Neural progenitor cell (in vitro differentiated cells): ENCODE measurements around the gene LIMS2. TPM values are rescaled to one million over a fixed set of nuclear protein-coding genes. Genes with fewer than 3 reads are reported as not detected.

Experiments used
- DNase-seq: peaks from one replicate; pipeline ENCODE4 v3.0.0-alpha.2; 2016; ENCODE audit warnings: low spot score
- H2AFZ ChIP-seq: fragments of 200-600 bp; sonication (generic); replicated peaks from 2 replicates; pipeline ENCODE4 v1.6.1; 2016; ENCODE audit warnings: antibody characterized with exemption
- H3F3A ChIP-seq: fragments of 200-600 bp; sonication (generic); 2 replicates; pipeline ENCODE4 v1.6.1; 2016; ENCODE audit warnings: antibody characterized with exemption, low read depth
- H3K27ac ChIP-seq: fragments of 200-600 bp; sonication (generic); 2 replicates; pipeline ENCODE4 v1.5.1; 2016; ENCODE audit warnings: mild to moderate bottlenecking
- H3K27me3 ChIP-seq: fragments of 200-600 bp; sonication (generic); 2 replicates; pipeline ENCODE4 v1.6.1; 2016; ENCODE audit warnings: mild to moderate bottlenecking, moderate library complexity
- H3K36me3 ChIP-seq: fragments of 200-600 bp; sonication (generic); 2 replicates; pipeline ENCODE4 v1.5.1; 2016
- H3K4me1 ChIP-seq: fragments of 200-600 bp; sonication (generic); 2 replicates; pipeline ENCODE4 v1.6.1; 2016; ENCODE audit warnings: mixed run types
- H3K4me2 ChIP-seq: fragments of 200-600 bp; sonication (generic); 2 replicates; pipeline ENCODE4 v1.6.1; 2016
- H3K4me3 ChIP-seq: fragments of 200-600 bp; sonication (generic); 2 replicates; pipeline ENCODE4 v1.5.1; 2016
- H3K79me2 ChIP-seq: fragments of 200-600 bp; sonication (generic); 2 replicates; pipeline ENCODE4 v1.6.1; 2016; ENCODE audit warnings: low read depth
- H3K9ac ChIP-seq: fragments of 200-600 bp; sonication (generic); 2 replicates; pipeline ENCODE4 v1.6.1; 2016
- H3K9me3 ChIP-seq: fragments of 200-600 bp; sonication (generic); 2 replicates; pipeline ENCODE4 v1.5.1; 2016; ENCODE audit warnings: low read depth
- H4K20me1 ChIP-seq: fragments of 200-600 bp; sonication (generic); 2 replicates; pipeline ENCODE4 v1.6.1; 2016; ENCODE audit warnings: low read depth
- H3K27ac Mint-ChIP-seq: 3 replicates; pipeline ENCODE4 v1.8.0; 2021; ENCODE audit warnings: mixed read lengths
- H3K27me3 Mint-ChIP-seq: 2 replicates; pipeline ENCODE4 v1.8.0; 2022; ENCODE audit warnings: low read depth, mild to moderate bottlenecking, inconsistent platforms, moderate library complexity, mixed read lengths; ENCODE audit not compliant: insufficient read depth
- H3K36me3 Mint-ChIP-seq: 3 replicates; pipeline ENCODE4 v1.8.0; 2021; ENCODE audit warnings: mixed read lengths
- H3K4me1 Mint-ChIP-seq: 3 replicates; pipeline ENCODE4 v1.8.0; 2021; ENCODE audit warnings: mixed read lengths
- H3K4me3 Mint-ChIP-seq: 3 replicates; pipeline ENCODE4 v1.8.0; 2021; ENCODE audit warnings: mild to moderate bottlenecking, moderate library complexity, mixed read lengths
- H3K9me3 Mint-ChIP-seq: 3 replicates; pipeline ENCODE4 v1.8.0; 2020; ENCODE audit warnings: mixed read lengths
- EZH2 ChIP-seq: fragments of 200-600 bp; sonication (generic); IDR thresholded peaks from 2 replicates; pipeline ENCODE4 v1.6.1; 2017; ENCODE audit warnings: antibody characterized with exemption, mild to moderate bottlenecking, moderate library complexity
- EZH2phosphoT487 ChIP-seq: fragments of 200-600 bp; sonication (generic); IDR thresholded peaks from 2 replicates; pipeline ENCODE4 v1.6.1; 2017; ENCODE audit warnings: antibody characterized with exemption
- total RNA-seq: library from RNA; depleted of rRNA; stranded (reverse); fragments of >200 nt; gene quantifications from 2 replicates; pipeline ENCODE4 v1.2.3, GENCODE V29; 2015; ENCODE audit warnings: low replicate concordance
- TF ChIP-seq, protein P1 (sequence below): fragments of 200-600 bp; sonication (generic); IDR thresholded peaks from 2 replicates; pipeline ENCODE4 v1.5.1; 2017; ENCODE audit warnings: antibody characterized with exemption, mild to moderate bottlenecking

The LIMS2 gene
- total RNA-seq, 1 donor from 2014 or later = not detected

DNA sequence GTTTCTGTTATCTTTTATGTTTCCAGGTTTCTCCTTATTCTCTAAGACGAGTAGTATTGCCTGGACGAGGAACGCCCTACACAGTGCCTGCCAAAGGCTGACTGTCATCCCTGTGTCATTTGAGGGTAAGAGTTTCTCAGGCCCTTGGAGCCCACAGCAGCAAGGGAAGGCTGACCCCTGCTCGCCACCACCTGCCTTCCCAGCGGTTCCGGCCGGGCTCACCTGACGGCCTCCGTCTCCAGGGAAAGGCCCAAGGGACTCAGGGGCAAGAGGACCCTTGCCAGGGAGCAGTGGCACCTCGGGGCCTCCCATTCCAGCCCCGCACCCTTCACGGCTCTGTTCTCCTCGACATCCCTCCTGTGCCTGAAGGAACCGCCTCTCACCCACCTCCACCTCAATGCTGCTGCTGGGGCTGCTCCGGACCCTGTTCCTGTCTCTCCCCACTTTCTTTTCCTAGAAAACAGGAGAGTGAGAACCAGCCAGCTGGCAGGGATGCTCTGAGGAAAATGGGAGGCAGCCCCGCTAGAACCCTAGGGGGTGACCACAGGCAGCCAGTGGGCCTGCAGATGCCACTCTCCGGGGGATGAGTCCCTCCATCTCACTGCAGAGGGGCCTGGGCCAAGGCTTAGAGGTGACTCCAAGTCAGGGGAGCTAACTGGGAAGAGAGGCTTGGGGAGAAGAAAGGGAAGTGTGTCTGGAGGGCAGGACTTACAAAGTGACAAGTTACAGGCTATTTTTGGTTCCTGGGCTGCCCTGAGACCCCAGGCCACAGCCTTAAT, 1.9 kb downstream of the LIMS2 start:
- H3K4me3 Mint-ChIP-seq = peak overlapping the region; percentile 86
- H3K9ac ChIP-seq = no peak overlapping the region
- no peak overlapping the region for H3K4me3 ChIP-seq
- H3K79me2 ChIP-seq = no peaks in the 10 kb centered on the region
- peaks cover 12% of the 10 kb centered on the region for H4K20me1 ChIP-seq
- H3K27me3 Mint-ChIP-seq = peaks cover 31% of the 10 kb centered on the region
- peaks cover 71% of the 10 kb centered on the region for H3K27me3 ChIP-seq
- H3K36me3 ChIP-seq = no peaks in the 10 kb centered on the region
- no peak overlapping the region for H2AFZ ChIP-seq
- H3K9me3 ChIP-seq = no peaks in the 10 kb centered on the region
- DNase-seq = no peak
- no peak overlapping the region for H3K27ac ChIP-seq
- TF ChIP-seq, protein P1, sequence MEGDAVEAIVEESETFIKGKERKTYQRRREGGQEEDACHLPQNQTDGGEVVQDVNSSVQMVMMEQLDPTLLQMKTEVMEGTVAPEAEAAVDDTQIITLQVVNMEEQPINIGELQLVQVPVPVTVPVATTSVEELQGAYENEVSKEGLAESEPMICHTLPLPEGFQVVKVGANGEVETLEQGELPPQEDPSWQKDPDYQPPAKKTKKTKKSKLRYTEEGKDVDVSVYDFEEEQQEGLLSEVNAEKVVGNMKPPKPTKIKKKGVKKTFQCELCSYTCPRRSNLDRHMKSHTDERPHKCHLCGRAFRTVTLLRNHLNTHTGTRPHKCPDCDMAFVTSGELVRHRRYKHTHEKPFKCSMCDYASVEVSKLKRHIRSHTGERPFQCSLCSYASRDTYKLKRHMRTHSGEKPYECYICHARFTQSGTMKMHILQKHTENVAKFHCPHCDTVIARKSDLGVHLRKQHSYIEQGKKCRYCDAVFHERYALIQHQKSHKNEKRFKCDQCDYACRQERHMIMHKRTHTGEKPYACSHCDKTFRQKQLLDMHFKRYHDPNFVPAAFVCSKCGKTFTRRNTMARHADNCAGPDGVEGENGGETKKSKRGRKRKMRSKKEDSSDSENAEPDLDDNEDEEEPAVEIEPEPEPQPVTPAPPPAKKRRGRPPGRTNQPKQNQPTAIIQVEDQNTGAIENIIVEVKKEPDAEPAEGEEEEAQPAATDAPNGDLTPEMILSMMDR = no peak
- TF ChIP-seq EZH2phosphoT487 (no peak), EZH2 (no peak)
- H3K9me3 Mint-ChIP-seq = peaks cover 6% of the 10 kb centered on the region
- H3F3A ChIP-seq = no peaks in the 10 kb centered on the region
- H3K4me1 Mint-ChIP-seq = peaks cover 11% of the 10 kb centered on the region
- no peak overlapping the region for H3K4me2 ChIP-seq
- H3K27ac Mint-ChIP-seq = no peak overlapping the region
- peaks cover 4% of the 10 kb centered on the region for H3K4me1 ChIP-seq
- H3K36me3 Mint-ChIP-seq = no peaks in the 10 kb centered on the region

DNA sequence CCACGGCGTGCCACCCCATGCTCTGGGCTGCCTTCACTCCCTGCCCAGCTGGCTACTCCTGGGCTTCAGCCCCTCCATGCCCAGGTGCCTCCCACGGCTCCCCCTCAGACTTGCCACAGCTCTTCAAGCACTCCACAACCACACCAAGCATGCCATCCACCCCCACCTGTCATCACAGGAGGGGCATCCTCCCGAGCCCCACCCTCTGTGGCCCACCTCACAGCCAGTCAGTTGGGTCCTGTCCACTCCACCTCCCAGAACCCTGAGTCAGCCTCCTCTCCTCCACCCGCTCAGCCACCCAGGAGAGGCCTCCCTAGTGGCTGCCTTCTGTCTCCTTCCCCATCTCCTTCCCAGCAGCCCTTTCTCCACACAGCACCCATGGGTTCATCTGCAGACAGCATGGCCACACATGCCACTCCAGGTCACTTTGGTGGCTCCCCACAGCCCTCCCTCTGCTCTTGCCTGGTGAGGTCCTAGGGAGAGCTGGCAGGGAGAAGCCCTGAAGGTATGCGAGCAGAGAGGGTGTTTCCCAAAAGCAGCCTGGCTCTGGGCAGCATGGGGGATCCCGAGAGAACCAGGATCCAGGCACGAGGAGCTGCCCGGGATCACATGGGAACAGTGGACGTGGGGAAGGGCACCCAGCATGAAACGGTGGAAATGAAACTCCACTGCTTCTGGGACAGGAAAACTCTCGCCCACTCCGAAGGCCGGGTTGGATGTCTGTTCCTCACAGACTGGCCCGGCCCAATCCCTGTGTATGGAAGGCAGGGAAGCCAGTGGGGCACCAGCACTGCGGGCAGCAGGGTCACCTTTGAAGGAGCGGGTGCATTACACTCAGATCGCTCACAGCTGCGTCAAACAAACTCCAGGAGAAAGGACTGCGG, 2.7 kb downstream of the LIMS2 start:
- Histone ChIP-seq H3K36me3 (no peaks in the 10 kb centered on the region), H3K9ac (no peak overlapping the region), H3K27ac (no peak overlapping the region), H3K4me2 (no peak overlapping the region), H3K9me3 (no peaks in the 10 kb centered on the region), H4K20me1 (peaks cover 12% of the 10 kb centered on the region), H3F3A (no peaks in the 10 kb centered on the region), H3K4me3 (no peak overlapping the region), H3K4me1 (peaks cover 4% of the 10 kb centered on the region), H3K27me3 (peaks cover 65% of the 10 kb centered on the region), H3K79me2 (no peaks in the 10 kb centered on the region), H2AFZ (no peak overlapping the region)
- Mint-ChIP-seq H3K9me3 (peaks cover 10% of the 10 kb centered on the region), H3K27me3 (peaks cover 31% of the 10 kb centered on the region), H3K4me3 (peak overlapping the region; percentile 46), H3K27ac (no peak overlapping the region), H3K36me3 (no peaks in the 10 kb centered on the region), H3K4me1 (peaks cover 11% of the 10 kb centered on the region)
- DNase-seq = no peak
- TF ChIP-seq EZH2 (no peak), EZH2phosphoT487 (no peak)
- TF ChIP-seq, protein P1 = no peak

DNA sequence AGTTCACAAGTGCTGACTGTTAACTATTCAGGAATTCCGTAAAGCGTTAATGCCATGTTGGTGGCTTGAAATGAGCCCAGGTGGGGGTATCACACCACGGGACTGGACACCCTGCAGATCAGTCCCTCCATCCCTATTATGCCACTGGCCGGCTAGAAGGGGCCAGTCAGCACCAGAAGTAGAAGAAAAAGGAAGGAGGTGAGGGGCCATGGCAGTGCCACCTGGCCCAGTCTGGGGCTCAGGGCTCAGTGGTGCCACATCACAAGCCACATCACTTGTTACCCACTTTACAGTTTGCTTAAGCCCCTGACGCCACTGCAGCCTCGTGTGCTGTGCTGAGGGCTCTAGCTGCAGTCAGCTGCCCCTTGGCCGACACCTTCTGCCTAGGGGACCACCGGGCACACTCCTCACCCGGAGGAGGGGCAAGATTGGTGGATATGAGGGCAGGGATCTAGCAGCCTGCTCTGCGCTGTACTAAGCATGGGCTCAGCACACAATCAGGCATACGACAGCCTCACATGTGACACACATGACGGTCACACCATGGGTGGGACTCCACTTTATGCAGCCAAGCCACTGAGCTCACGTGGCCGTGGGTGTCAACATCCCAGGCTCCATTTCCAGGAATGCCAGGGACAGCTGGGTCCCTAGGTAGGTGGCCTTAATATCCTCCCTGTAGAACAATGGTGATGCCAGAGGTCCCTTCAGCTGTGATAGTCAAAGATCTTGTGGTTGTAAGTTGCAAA, 3.6 kb downstream of the LIMS2 start:
- H3K27me3 ChIP-seq = peaks cover 65% of the 10 kb centered on the region
- TF ChIP-seq EZH2 (no peak), EZH2phosphoT487 (no peak)
- TF ChIP-seq, protein P1 = no peak
- H2AFZ ChIP-seq = no peak overlapping the region
- H3K4me2 ChIP-seq = no peak overlapping the region
- Mint-ChIP-seq H3K36me3 (no peaks in the 10 kb centered on the region), H3K4me1 (peaks cover 11% of the 10 kb centered on the region), H3K4me3 (no peak overlapping the region), H3K9me3 (peaks cover 15% of the 10 kb centered on the region), H3K27me3 (peaks cover 26% of the 10 kb centered on the region), H3K27ac (no peak overlapping the region)
- no peak overlapping the region for H3K4me3 ChIP-seq
- H3K9ac ChIP-seq = no peak overlapping the region
- no peak overlapping the region for H3K27ac ChIP-seq
- no peaks in the 10 kb centered on the region for H3F3A ChIP-seq
- no peak for DNase-seq
- H4K20me1 ChIP-seq = peaks cover 12% of the 10 kb centered on the region
- H3K36me3 ChIP-seq = no peaks in the 10 kb centered on the region
- peaks cover 7% of the 10 kb centered on the region for H3K4me1 ChIP-seq
- H3K79me2 ChIP-seq = no peaks in the 10 kb centered on the region
- H3K9me3 ChIP-seq = no peaks in the 10 kb centered on the region
